Measurements from ENCODE around the gene FERMT1. TPM values are rescaled to one million over a fixed set of nuclear protein-coding genes. Genes with fewer than 3 reads are reported as not detected.
"Not testable (repeated sequence)": the region's sequence is repeated elsewhere in the genome, so short reads cannot be mapped to it uniquely, and the experiment has no call there.

The FERMT1 gene
- total RNA-seq, 1 donor from 2014 or later, result 0.29 TPM

DNA sequence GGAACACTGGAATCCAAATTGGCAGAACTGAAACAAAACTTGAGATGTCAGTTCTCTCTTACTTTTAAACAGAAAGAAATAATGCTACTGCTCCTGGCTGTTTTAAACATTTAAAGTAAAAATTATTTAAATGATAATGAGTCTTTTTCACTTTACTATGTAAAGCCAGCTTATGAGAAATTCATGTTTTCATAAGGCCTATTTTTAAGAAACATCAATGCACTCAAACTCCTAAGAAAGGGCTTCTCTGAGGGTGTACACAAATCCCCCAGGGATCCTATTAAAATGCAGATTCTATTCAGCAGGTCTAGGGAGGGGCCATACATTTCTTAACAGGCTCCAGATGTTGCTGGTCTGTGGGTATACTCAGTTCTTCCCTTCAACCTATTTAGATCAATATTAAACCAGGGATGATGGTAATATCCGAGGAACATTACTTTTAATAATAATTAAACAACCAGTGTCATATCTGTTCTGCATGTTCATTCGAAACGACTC is 2.3 kb downstream of the FERMT1 start:
- Mint-ChIP-seq H3K36me3 (ENCODE audit: unreplicated experiment) (no peaks in the 10 kb centered on the region), H3K4me1 (ENCODE audit: low read depth, unreplicated experiment) (peaks cover 3% of the 10 kb centered on the region), H3K27me3 (ENCODE audit: unreplicated experiment) (no peaks in the 10 kb centered on the region), H3K27ac (ENCODE audit: unreplicated experiment) (no peak overlapping the region), H3K4me3 (ENCODE audit: unreplicated experiment) (no peak overlapping the region), H3K9me3 (ENCODE audit: unreplicated experiment) (no peaks in the 10 kb centered on the region)
- DNase-seq, result no peak
- TF ChIP-seq, protein P1, sequence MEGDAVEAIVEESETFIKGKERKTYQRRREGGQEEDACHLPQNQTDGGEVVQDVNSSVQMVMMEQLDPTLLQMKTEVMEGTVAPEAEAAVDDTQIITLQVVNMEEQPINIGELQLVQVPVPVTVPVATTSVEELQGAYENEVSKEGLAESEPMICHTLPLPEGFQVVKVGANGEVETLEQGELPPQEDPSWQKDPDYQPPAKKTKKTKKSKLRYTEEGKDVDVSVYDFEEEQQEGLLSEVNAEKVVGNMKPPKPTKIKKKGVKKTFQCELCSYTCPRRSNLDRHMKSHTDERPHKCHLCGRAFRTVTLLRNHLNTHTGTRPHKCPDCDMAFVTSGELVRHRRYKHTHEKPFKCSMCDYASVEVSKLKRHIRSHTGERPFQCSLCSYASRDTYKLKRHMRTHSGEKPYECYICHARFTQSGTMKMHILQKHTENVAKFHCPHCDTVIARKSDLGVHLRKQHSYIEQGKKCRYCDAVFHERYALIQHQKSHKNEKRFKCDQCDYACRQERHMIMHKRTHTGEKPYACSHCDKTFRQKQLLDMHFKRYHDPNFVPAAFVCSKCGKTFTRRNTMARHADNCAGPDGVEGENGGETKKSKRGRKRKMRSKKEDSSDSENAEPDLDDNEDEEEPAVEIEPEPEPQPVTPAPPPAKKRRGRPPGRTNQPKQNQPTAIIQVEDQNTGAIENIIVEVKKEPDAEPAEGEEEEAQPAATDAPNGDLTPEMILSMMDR (IDR thresholded peaks at IDR 0.05; ENCODE audit: partially characterized antibody, unreplicated experiment), result no peak

DNA sequence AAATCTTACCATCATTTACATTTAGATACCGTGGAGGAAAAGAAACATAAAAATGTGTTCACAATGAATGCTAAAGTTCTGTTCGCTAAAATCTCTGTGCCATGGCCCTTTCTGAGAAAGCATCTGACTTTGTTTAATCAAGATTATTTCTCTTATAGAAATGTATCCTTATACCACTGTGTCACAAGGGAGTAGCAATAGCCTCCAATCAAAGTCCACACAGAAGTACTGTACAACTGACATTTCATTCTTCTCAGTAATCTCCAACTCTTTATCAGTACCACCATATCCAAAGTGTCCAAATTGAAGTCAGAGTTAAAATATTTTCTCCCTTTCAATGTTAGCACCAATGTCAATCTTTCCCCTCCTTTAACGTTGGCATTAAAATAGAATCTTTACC is 6.1 kb downstream of the FERMT1 start:
- no peak for DNase-seq
- H3K9me3 Mint-ChIP-seq (ENCODE audit: unreplicated experiment), result peaks cover 3% of the 10 kb centered on the region
- H3K4me3 Mint-ChIP-seq (ENCODE audit: unreplicated experiment), result no peak overlapping the region
- peaks cover 1% of the 10 kb centered on the region for H3K4me1 Mint-ChIP-seq (ENCODE audit: low read depth, unreplicated experiment)
- TF ChIP-seq, protein P1 (IDR thresholded peaks at IDR 0.05; ENCODE audit: partially characterized antibody, unreplicated experiment), result no peak
- H3K27me3 Mint-ChIP-seq (ENCODE audit: unreplicated experiment), result peaks cover 3% of the 10 kb centered on the region
- H3K36me3 Mint-ChIP-seq (ENCODE audit: unreplicated experiment), result peaks cover 13% of the 10 kb centered on the region
- H3K27ac Mint-ChIP-seq (ENCODE audit: unreplicated experiment), result no peak overlapping the region

DNA sequence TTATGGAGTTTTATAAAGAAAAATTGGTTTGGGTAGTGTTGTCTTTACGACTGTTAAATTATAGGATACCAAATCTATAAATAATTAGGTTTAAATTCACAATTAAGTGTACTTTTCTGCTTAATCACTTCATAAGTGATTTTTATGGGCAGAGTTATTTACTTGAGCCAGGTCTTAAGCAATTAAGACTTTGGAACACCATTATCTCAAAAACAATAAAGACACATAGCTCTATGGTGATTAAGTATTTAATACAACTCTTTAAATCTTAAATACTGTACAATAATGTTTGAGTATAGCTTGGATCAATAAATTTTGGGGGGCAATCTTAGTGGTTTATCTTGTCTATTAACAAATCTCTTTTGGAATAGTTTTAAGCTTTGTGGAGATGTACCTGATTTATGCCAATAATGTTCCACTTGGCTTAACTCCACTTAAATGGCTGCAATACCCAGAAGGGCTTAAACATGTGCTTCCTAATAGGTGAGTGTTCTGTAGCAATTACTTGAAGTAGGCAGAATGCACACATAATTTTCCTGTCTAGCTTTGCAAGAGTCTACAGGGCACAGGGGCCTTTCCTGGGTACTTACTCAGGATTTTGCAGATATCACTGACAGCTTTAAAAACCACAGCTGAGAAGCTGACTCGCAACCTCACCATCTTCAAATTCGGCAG is 7.5 kb downstream of the FERMT1 start:
- TF ChIP-seq, protein P1 (IDR thresholded peaks at IDR 0.05; ENCODE audit: partially characterized antibody, unreplicated experiment), result no peak
- Mint-ChIP-seq H3K27ac (ENCODE audit: unreplicated experiment) (no peak overlapping the region), H3K9me3 (ENCODE audit: unreplicated experiment) (peaks cover 3% of the 10 kb centered on the region), H3K36me3 (ENCODE audit: unreplicated experiment) (peaks cover 13% of the 10 kb centered on the region), H3K27me3 (ENCODE audit: unreplicated experiment) (peaks cover 3% of the 10 kb centered on the region), H3K4me3 (ENCODE audit: unreplicated experiment) (no peak overlapping the region), H3K4me1 (ENCODE audit: low read depth, unreplicated experiment) (peaks cover 1% of the 10 kb centered on the region)
- DNase-seq, result no peak

DNA sequence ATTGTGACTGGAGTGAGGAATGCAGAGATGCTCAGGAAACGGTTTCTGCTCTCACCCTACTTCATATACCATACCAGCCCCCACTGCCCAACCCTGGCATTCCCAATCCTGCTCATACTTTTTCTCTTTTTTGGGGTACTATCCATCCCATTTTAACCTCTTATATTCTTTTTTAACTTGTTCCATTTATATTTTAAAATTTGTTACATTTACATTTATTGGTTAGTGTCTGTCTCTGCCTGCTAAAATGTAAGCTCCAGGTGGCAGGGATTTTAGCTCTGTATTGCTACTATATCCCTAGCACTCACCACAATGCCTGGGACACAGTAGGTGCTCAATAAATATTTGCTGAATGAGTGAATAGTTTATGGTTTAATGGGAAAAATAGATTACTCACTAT is 8.1 kb downstream of the FERMT1 start:
- Mint-ChIP-seq H3K9me3 (ENCODE audit: unreplicated experiment) (peaks cover 3% of the 10 kb centered on the region), H3K4me1 (ENCODE audit: low read depth, unreplicated experiment) (no peaks in the 10 kb centered on the region), H3K27ac (ENCODE audit: unreplicated experiment) (no peak overlapping the region), H3K36me3 (ENCODE audit: unreplicated experiment) (peaks cover 13% of the 10 kb centered on the region), H3K27me3 (ENCODE audit: unreplicated experiment) (peaks cover 3% of the 10 kb centered on the region), H3K4me3 (ENCODE audit: unreplicated experiment) (no peak overlapping the region)
- TF ChIP-seq, protein P1 (IDR thresholded peaks at IDR 0.05; ENCODE audit: partially characterized antibody, unreplicated experiment), result no peak
- DNase-seq, result no peak

DNA sequence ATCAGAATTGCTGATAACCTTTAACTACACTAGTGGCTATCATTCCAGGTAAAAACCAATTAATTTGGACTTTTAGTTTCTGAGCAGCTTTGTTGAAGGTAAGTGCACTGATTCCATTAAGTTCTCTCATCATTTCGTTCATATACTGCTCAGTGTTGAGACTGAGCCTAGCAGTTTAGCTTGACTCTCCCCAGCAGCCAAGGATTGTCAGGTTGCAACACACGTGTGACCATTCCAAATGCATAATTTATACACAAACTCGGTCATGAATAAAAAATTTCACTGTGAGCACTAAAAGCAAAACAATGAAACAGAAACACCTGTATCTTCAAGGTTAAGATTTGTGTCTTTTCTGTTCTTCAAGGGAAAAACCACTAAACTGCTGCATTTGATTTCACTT is 8.9 kb downstream of the FERMT1 start:
- H3K27me3 Mint-ChIP-seq (ENCODE audit: unreplicated experiment), result peaks cover 3% of the 10 kb centered on the region
- peaks cover 3% of the 10 kb centered on the region for H3K9me3 Mint-ChIP-seq (ENCODE audit: unreplicated experiment)
- H3K4me1 Mint-ChIP-seq (ENCODE audit: low read depth, unreplicated experiment), result no peaks in the 10 kb centered on the region
- H3K4me3 Mint-ChIP-seq (ENCODE audit: unreplicated experiment), result no peak overlapping the region
- no peak for DNase-seq
- no peak overlapping the region for H3K27ac Mint-ChIP-seq (ENCODE audit: unreplicated experiment)
- TF ChIP-seq, protein P1 (IDR thresholded peaks at IDR 0.05; ENCODE audit: partially characterized antibody, unreplicated experiment), result no peak
- H3K36me3 Mint-ChIP-seq (ENCODE audit: unreplicated experiment), result peaks cover 13% of the 10 kb centered on the region

DNA sequence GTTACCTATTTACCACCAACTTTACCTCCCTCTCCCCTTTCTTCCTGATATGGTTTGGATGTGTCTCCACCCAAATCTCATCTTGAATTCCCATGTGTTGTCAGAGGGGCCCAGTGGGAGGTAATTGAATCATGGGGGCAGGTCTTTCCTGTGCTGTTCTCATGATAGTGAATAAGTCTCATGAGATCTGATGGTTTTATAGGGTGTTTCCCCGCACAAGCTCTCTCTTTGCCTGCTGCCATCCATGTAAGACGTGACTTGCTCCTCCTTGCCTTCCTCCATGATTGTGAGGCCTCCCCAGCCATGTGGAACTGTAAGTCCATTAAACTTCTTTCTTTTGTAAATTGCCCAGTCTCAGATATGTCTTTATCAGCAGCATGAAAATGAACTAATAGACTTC is 9.9 kb downstream of the FERMT1 start:
- not testable (repeated sequence) for H3K4me1 Mint-ChIP-seq (ENCODE audit: low read depth, unreplicated experiment); H3K27ac Mint-ChIP-seq (ENCODE audit: unreplicated experiment); DNase-seq; H3K4me3 Mint-ChIP-seq (ENCODE audit: unreplicated experiment); H3K27me3 Mint-ChIP-seq (ENCODE audit: unreplicated experiment); H3K9me3 Mint-ChIP-seq (ENCODE audit: unreplicated experiment)
- H3K36me3 Mint-ChIP-seq (ENCODE audit: unreplicated experiment), result peaks cover 13% of the 10 kb centered on the region

Data from glutamatergic neuron (in vitro differentiated cells).